ENCODE measurements around the gene TRAK2.
"Not testable (repeated sequence)": the region's sequence is repeated elsewhere in the genome, so short reads cannot be mapped to it uniquely, and the experiment has no call there.

The TRAK2 gene, protein sequence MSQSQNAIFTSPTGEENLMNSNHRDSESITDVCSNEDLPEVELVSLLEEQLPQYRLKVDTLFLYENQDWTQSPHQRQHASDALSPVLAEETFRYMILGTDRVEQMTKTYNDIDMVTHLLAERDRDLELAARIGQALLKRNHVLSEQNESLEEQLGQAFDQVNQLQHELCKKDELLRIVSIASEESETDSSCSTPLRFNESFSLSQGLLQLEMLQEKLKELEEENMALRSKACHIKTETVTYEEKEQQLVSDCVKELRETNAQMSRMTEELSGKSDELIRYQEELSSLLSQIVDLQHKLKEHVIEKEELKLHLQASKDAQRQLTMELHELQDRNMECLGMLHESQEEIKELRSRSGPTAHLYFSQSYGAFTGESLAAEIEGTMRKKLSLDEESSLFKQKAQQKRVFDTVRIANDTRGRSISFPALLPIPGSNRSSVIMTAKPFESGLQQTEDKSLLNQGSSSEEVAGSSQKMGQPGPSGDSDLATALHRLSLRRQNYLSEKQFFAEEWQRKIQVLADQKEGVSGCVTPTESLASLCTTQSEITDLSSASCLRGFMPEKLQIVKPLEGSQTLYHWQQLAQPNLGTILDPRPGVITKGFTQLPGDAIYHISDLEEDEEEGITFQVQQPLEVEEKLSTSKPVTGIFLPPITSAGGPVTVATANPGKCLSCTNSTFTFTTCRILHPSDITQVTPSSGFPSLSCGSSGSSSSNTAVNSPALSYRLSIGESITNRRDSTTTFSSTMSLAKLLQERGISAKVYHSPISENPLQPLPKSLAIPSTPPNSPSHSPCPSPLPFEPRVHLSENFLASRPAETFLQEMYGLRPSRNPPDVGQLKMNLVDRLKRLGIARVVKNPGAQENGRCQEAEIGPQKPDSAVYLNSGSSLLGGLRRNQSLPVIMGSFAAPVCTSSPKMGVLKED

DNA sequence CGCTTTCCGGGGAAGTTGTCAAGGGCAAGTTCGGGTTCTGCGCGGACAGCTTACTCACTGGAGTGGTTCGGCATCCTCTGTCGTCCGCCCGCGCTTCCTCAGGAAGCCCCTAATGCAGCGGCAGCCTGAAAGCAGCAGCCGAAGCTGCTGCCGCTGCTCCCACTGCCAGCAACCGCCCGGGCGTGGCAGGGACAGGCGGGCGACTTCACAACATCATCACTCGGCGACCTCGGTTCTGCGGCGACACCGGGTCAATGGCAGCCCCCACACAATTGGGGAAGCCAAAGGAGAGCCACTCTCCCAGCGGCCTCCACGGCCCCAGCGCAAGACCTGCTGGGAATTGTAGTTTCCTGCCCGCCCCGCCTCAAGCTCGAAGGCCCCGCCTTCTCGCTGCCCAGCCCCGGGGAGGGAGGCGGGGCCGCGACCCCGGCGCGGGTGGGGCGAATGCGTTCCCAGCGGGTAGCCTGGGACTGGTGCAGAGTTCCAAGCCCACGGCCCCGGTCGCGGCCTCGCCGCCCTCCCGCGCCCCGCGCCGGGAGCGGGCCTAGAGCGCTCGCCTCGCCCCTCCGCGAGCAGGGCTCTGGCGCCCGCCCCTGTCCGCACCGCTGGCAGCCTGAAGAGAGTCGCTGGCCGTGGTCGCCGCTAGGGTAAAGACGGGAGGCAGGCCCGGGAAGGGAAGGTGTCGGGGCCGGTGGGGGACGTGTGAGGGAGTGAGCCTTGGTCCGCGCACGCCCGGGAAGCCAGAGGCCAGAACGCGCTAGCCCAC lies at the start of gene TRAK2, which contains the start of gene STRADB:
Gene TRAK2, minus strand, starts transcription at position 167 of the 766 bp plus-strand sequence. CDS start 30,951 bp downstream, outside the sequence.
Gene STRADB, plus strand, starts transcription at position 449 of the 766 bp plus-strand sequence. CDS start 3,101 bp downstream, outside the sequence.
- DNase-seq (ENCODE audit: low read depth in 1 of 2, low spot score in 1 of 2) = peak; percentile 87 to 95

DNA sequence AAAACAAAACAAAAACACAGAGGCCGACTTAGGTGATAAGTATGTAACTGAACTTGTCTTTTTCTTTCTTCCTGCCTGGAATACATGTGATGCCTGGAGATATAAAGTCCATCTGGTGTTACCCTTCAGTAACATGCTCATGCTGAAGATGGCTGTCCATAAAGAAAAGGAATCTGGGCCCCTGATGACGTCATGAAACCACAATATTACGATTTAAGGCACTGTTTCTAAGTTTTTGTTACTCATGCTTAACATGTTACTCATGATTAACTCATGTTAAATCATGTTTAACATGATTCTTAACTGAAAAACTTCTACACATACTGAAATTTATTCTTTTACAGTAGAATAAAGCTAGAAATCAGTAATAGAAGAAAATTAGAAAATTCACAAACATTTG lies 49.3 kb upstream of the TRAK2 start:
- no peak for DNase-seq (ENCODE audit: low read depth in 1 of 2, low spot score in 1 of 2)

GRCh38 chr2:201496785-201497184 lies 45.5 kb upstream of the TRAK2 start:
- no peak for DNase-seq (ENCODE audit: low read depth in 1 of 2, low spot score in 1 of 2)

GRCh38 chr2:201490291-201490690 lies 39.0 kb upstream of the TRAK2 start:
- DNase-seq (ENCODE audit: low read depth in 1 of 2, low spot score in 1 of 2) = no peak

- DNase-seq (ENCODE audit: low read depth in 1 of 2, low spot score in 1 of 2) = no peak
Observed at GRCh38 chr2:201484805-201485204, 33.5 kb upstream of the TRAK2 start.

DNA sequence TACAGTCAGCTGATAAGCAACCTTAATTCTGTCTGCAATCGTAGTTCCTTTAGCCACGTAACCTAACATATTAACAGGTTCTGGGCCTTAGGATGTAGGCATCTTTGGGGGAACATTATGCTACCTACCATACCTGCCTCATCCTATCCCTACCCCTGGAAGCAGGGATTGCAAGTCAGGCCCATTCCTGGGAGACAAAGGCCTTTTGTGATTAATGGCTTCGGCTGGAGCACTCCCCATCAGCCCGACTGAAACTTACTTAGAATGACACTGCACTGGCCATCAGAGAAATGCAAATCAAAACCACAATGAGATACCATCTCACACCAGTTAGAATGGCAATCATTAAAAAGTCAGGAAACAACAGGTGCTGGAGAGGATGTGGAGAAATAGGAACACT lies 32.5 kb upstream of the TRAK2 start:
- DNase-seq (ENCODE audit: low read depth in 1 of 2, low spot score in 1 of 2) = not testable (repeated sequence)

DNA sequence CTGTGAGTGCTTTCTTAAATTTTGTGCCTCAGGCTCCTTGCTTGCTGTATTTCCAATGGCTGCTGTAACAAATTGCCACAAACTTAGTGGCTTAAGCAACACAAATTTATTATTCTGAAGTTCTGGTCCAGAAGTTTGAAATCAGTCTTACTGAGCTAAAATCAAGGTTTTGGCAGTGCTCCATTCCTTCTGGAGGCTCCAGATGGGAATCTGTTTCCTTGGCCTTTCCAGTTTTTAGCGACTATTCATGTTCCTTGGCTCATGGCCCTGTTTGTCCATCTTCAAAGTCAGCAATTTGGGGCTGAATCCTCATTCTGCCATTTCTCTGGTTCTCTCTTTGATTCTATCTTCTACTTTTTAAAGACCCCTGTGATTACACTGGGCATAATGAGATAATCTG lies 32.1 kb upstream of the TRAK2 start:
- DNase-seq (ENCODE audit: low read depth in 1 of 2, low spot score in 1 of 2) = no peak

GRCh38 chr2:201482543-201482942 lies 31.3 kb upstream of the TRAK2 start:
- no peak for DNase-seq (ENCODE audit: low read depth in 1 of 2, low spot score in 1 of 2)

DNA sequence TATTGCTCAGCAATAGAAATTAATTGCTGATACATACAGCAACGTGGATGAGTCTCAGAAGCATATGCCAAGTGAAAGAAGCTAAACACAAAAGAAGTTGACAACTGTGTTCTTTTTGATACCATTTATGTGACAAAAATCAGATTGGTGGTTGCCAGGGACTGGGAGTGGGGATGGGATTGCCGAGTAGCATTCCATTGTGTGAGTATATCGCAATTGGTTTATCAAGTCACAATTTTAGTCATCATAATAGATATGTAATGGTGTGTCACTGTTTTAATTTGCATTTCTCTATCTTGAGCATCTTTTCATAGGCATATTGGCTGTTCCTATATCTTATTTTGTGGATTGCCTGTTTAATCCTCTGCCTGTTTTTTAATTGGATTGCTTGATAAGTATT lies 21.2 kb upstream of the TRAK2 start:
- DNase-seq (ENCODE audit: low read depth in 1 of 2, low spot score in 1 of 2) = no peak

GRCh38 chr2:201471732-201472393 lies 20.6 kb upstream of the TRAK2 start:
- DNase-seq (ENCODE audit: low read depth in 1 of 2, low spot score in 1 of 2) = no peak

- no peak for DNase-seq (ENCODE audit: low read depth in 1 of 2, low spot score in 1 of 2)
Observed at GRCh38 chr2:201470821-201471731, 19.8 kb upstream of the TRAK2 start.

GRCh38 chr2:201467666-201468065 lies 16.4 kb upstream of the TRAK2 start:
- DNase-seq (ENCODE audit: low read depth in 1 of 2, low spot score in 1 of 2) = no peak

DNA sequence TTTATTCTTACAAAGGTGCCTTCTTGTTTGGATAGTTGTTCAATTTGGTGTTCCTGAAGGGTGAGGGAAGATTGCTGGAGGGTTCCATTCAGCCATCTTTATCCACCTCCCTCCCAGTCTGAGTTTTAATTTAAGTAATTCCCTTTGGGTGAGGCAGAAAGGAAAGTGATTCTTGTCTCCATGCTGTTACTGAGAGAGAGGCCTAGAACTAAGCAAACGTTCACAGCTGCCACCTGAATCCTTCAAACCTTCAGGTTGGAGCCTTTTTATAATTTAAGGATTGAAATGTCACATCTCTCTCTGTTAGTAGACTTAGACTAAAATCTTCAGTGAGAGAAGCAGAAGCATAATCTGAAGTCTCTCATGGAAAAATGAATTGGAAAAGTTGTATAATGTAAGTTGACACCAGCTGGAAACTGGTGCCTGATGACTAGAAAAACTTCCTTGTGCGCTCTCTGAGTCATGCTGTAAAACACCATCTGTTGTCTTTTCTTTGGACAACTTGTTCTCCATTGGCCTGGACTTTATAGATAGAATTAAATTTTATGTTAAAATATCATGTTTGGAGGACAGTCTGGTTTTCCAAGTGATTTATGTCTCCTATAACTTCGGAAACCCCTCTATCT lies 14.9 kb upstream of the TRAK2 start:
- DNase-seq (ENCODE audit: low read depth in 1 of 2, low spot score in 1 of 2) = no peak

DNA sequence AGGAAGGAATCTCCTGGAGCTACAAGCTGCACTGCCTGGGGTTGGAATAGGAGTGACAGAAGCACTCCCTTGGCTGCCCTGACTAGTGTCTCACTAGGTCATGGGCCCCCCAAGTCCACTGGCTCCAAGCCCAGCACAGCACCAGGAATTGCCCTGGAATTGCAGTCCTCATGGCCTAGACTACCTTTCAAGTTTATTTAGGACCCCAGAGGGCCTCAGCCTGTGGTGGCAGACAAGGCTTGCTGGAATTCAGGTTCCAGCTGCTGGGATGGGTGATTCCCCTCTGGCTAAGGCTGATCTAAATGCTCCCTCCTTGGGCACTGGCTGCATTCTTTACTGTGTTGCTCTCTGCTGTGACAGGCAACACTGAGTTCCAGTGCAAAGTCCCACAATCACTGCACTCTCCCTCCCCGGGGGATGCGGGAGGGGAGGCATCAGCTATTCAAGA lies 14.3 kb upstream of the TRAK2 start:
- DNase-seq (ENCODE audit: low read depth in 1 of 2, low spot score in 1 of 2) = no peak

DNA sequence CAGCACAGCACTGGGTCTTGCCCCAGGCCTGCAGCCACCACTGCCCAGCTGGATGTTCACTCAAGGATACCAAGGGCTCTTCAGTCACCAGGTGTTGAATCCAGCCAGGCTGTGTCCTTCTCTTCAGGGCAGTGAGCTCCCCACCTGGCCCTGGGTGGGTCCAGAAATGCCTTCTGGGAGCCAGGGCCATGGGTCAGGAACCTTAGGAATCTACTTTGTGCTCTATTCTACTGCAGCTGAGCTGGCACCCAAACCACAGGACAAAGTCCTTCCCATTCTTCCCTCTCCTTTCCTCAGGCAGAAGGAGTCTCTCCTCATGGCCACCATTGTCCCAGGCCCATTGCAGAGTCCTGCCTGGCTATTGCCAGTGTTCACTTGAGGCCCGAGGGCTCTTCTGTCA lies 13.3 kb upstream of the TRAK2 start:
- DNase-seq (ENCODE audit: low read depth in 1 of 2, low spot score in 1 of 2) = no peak

- DNase-seq (ENCODE audit: low read depth in 1 of 2, low spot score in 1 of 2) = no peak
Observed at GRCh38 chr2:201460532-201460931, 9.3 kb upstream of the TRAK2 start.

DNA sequence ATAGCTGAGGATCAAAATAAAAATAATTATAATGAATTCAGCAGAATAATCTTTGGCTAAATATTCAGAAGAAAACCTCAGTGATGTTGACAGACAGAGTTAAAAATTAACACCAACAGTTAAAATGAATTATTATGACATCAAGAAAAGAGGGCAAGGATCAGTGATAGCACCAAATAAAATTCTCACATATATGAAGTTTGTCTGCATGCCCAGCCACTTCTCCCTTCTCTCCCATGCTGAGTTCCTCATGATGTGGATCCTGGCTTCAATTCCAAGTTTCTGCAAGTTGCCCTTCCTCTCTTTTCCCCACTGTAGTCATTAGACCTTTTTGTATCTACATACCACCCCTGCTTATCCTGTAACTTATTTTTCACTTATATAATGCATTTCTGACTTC lies 7.1 kb upstream of the TRAK2 start:
- DNase-seq (ENCODE audit: low read depth in 1 of 2, low spot score in 1 of 2) = no peak

- no peak for DNase-seq (ENCODE audit: low read depth in 1 of 2, low spot score in 1 of 2)
Observed at GRCh38 chr2:201452922-201453643, 1.8 kb upstream of the TRAK2 start.
